ENCODE data around the gene DHX57. TPM values are rescaled to one million over a fixed set of nuclear protein-coding genes. Genes with fewer than 3 reads are reported as not detected.
"Not testable (repeated sequence)": the region's sequence is repeated elsewhere in the genome, so short reads cannot be mapped to it uniquely, and the experiment has no call there.

Gene DHX57
- total RNA-seq, 1 donor from 2014 or later, result 20.3 TPM

DNA sequence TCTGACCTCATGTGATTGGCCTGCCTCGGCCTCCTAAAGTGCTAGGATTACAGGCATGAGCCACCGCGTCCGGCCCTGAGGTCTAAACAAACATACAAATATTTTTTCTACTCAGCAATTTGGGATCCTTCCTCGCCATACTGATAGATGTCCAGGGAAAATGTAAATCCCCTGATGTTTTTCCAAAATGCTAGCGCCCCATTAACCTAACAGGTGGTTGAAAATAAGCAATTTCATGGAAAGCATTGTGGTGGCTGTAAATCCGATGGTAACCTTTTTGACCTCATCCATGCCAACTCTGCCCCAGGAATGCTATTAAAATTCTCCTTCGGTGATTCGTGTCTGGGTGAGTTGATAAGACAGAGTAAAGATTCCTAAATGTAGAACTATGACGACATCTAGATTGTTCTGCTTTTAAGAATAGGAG is 78.5 kb downstream of the DHX57 start:
- no peak for DNase-seq

DNA sequence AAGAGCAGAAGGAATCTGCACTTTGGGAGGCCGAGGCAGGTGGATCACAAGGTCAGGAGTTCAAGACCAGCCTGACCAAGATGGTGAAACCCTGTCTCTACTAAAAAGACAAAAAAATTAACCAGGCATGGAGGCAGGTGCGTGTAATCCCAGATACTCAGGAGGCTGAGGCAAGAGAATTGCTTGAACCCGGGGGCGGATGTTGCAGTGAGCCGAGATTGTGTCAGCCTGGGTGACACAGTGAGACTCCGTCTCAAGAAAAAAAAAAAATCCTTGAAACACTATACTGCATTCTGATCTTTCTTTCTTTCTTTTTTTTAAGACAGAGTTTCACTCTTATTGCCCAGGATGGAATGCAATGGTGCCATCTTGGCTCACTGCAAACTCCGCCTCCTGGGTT is 80.7 kb downstream of the DHX57 start:
- not testable (repeated sequence) for DNase-seq

DNA sequence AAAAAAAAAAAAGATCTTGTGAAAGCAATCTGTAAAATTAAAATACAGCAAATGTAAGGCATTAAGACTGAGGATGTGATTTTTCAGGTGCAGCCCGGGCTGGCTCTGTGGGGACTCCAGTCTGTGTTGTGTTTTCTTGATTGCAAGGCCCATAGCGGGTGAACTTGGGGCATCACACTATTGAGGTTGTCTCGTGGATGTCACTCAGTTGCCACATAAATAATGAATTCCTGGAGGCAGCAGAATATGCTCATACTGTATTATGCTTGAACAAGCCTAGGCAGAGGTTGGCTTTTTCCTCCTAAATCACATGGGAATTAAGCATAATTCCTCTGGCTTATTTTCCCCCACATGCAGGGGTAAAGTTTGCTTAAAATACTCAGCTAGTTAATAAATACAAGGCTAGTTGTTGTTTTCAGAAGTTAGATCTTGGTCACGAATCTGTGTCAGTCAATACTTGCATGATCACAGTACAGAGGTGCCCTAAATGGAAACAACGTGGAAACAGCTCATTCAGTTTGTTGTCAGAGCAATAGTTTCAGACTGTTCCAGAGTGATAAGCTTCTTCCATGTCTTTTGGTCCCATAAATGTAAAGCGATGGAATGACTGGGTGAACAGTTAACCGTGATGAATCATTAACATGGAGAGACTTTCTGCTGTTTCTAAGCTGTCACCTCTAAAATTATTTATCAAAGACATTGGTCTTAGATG is 81.3 kb downstream of the DHX57 start:
- DNase-seq, result no peak

DNA sequence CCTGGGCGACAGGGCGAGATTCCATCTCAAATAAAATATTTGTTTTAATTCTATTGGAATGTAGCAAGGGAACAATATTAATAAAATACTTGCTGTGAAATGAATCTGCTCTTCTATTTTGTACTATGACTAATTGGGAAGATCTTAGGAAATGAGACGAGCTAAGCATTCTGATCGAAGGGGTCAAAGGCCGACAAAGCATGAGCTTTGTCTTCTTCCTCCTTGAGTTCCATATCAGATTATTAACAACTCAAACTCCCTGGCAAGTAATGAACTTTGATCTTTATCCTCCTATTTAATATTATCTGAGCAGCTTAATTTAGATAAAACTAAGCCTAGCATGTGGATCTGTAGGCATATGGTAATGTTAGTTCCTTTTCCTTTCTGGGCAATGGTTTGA is 82.2 kb downstream of the DHX57 start:
- DNase-seq, result no peak

DNA sequence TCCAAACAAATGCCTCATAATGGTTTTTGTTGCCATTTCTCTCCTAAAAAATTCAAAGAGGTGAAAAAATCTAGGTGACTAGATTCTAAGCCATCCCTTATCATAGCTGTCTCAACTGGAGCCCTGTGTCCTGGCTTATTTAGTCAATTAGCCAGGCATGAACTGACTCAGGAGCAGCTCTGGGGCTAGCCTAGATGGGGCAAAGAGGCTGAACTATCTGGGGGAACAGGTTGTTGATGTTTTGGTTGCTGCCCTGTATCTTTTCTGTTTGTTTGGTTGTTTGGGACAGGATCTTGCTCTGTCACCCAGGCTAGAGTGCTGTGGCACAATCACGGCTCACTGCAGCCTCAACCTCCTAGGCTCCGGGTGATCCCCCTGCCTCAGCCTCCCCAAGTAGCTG is 83.0 kb downstream of the DHX57 start:
- no peak for DNase-seq

DNA sequence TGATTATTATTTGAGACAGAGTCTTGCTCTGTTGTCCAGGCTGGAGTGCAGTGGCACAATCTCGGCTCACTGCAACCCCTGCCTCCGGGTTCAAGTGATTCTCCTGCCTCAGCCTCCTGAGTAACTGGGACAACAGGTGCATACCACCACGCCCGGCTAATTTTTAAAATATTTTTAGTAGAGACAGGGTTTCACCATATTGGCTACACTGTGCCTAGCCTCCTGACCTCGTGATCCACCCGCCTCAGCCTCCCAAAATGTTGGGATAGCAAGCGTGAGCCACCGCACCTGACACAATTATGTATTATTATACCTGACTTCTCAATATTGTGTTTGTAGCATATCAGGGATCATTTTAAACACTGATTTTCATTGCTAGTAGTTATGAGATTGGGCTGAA is 83.4 kb downstream of the DHX57 start:
- DNase-seq, result not testable (repeated sequence)

DNA sequence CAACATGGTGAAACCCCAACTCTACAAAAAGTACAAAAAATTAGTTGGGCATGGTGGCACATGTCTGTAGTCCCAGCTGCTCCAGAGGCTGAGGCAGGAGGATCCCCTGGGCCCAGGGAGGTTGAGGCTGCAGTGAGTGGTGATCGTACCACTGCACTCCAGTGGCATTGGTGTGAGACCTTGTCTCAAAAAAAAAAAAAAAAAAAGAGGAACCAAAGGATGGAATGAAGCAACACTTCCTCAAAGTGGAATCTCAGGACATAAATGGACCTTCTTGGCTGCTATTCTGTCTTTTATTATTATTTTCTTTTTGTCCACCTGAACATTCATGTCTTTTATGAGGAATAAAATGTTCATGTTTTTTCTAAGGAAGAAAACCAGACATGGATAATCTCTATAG is 84.0 kb downstream of the DHX57 start:
- no peak for DNase-seq

DNA sequence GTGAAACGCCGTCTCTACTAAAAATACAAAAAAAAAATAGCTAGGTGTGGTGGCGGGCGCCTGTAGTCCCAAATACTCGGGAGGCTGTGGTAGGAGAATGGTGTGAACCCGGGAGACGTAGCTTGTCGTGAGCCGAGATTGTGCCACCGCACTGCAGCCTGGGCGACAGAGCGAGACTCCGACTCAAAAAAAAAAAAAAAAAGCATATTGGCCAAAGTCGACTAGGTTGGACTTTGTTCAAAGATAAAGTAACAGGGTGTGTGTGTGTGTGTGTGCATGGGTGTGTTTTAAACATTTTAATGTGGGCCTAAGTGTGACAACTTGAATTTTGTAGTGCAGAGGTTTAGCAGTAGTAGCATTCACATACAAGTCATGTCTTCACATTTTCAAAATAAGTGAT is 86.0 kb downstream of the DHX57 start:
- DNase-seq, result no peak

DNA sequence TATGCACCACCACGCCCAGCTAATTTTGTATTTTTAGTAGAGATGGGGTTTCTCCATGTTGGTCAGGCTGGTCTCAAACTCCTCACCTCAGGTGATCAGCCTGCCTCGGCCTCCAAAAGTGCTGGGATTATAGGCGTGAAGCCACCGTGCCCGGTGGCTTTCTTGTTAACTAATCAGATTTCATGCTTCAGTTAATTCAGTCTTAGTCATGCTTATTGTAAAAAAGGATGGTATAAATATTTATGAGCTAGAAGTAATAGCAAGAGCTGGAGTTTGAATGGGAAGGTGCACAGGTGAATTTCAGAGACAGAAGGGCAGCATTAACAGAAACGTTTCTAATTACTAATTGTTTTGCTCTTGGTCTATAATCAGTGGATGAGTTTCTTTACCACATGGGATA is 87.4 kb downstream of the DHX57 start:
- DNase-seq, result no peak

DNA sequence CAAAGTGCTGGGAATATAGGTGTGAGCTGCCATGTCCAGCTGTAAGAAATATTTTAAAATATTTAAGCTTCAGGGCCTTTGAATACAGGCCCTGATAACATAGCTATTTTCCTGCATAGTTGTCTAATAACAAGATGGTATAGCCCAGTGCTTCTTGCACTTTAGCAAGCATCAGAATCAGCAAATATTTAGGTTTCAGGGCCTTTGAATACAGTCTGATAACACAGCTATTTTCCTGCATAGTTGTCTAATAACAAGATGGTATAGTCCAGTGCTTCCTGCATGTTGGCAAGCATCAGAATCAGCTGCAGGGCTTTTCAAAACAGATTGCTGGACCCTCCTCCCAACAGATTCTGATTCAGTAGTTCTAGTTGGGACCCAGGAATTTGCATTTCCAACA is 92.1 kb downstream of the DHX57 start:
- DNase-seq, result no peak

DNA sequence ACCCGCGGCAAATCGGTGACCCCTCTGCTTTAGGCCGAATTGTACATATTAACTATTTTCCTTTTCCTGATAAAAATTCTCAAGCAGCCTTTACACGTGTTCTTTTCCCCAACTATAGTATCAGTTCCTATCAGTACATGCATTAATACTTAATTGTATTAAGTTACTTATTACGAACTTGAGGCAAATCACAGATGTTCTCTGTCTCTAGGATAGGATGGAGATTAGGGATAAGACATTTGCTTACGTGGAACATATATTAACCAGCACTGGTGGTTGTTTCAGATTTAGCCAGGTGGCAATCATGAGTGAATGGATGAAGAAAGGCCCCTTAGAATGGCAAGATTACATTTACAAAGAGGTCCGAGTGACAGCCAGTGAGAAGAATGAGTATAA is 97.0 kb downstream of the DHX57 start:
- no peak for DNase-seq

DNA sequence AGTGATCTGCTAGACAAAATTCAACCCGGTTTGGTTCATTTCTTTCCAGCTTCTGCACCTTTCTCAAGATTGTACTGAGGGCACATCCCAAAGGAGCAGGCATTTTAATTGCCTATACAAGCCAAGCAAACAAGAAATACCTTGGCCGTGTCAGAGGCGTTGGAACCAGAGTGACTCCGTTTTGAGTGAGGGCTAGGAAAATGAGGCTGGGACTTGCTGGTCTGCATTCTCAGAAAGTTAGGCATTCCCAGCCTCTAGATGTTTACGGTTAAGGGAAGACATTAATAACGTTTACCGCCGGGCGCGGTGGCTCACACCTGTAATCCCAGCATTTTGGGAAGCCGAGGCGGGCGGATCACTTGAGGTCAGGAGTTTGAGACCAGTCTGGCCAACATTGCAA is 99.2 kb downstream of the DHX57 start:
- DNase-seq, result no peak

DNA sequence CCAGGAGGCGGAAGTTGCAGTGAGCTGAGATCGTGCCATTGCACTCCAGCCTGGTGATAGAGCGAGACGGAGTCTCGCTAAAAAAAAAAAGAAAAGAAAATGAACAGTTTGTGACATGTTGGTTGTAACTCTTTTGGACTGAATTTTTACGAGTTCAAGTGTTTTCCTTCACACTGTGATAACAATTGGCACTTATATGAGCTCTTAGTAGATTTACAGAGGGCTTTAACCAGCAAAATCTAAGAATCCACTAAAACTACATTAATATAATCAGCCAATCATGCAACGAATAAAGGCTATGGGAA is 99.9 kb downstream of the DHX57 start:
- DNase-seq, result no peak

DNA sequence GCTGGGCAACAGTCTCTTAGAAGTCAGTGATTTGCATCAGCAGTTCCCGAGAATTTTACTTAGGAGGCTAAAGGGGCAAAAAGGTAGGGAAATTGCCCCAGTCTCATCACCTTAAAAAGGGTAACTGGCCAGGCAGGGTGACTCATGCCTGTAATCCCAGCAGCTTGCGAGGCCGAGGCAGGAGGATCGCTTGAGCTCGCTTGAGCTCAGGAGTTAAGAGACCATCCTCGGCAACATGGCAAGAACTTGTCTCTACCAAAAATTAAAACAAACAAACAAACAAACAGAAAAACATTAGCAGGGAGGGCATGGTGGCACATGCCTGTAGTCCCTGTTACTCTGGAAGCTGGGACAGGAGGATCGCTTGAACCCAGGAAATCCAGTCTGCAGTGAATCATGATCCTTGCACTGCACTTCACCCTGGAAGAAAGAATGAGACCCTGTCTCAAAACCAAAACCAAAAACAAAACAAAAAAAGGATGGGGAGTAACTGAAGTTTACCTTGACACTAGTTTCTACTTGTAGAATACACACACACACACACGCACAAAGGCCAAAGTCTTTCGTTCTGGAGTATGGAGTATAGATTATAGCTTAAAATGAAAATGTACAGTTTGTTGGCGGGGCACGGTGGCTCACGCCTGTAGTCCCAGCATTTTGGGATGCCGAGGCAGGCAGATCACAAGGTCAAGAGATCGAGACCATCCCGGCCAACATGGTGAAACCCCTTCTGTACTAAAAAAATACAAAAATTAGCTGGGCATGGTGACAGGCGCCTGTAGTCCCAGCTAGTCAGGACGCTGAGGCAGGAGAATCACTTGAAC is 100.4 kb downstream of the DHX57 start:
- no peak for DNase-seq

DNA sequence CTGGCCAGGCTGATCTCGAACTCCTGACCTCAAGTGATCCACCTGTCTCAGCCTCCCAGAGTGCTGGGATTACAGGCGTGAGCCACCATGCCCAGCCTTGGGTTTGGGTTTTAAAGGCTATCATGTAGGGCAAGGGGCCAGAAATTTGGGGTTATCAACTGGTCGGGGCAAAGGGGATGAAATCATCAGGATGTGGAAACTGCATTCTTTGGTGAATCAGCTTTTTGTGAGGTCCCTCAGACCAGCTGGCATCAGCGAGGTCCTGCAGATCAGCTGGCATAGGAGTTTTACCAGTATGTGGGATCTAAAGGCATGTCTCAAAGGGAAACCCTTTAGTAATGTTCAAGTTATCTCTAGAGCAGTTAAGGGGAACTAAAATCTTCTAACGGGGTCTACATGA is 104.1 kb downstream of the DHX57 start:
- DNase-seq, result no peak

DNA sequence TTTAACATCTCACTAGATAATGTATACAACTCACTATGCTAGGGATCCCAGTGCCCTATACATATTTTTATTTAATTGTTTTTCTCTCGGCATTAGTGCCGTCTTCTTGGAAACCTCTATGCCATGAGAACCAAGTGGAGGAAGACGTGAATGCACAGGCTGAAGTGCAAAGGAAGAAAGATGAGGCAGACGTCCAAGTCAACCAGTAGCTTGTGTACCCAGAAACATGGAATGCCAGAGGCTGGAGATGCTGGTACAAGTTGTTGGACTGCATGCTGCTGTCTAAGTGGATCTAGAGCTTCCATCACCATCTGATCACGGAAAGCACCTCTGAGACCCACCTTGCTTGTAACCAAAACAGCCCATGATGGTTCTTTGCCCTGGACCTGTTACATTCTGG is 110.2 kb downstream of the DHX57 start:
- DNase-seq, result no peak

DNA sequence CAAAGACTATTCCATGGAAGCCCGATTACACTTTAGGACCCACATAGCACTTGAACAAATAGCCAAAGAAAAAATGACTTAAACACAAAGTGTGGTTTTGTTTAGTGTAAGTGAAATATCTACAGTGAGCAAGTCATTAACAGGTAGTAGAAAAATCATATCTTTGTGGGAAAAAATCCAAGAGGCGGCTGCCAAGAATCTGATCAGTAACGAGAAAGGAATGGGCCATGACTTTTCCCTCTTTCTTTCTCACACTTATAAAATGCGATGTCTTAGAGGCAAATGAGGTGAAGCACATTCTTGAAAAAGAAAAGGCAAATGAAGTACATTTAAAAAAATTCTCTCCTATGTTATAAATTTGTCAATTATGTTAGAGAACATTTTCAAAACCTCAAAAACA is 110.6 kb downstream of the DHX57 start:
- no peak for DNase-seq

DNA sequence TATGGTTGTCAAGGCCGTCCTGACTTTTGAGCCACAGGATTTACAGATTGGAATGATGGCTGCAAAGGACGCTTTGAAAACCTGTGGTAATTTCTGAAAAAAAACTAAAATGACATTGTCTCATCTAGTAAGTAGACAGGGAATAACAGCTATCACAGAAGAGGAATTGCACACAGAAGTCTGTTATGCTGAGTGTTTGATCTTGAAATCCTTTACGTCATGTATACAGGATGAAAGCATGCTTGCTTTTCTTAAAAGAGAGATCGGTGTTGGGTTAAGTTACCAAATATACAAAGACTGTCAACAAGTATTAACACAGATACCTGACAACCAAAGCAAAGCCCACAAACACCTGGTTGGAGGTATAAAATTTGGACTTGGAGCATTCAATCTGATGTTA is 112.0 kb downstream of the DHX57 start:
- DNase-seq, result no peak

DNA sequence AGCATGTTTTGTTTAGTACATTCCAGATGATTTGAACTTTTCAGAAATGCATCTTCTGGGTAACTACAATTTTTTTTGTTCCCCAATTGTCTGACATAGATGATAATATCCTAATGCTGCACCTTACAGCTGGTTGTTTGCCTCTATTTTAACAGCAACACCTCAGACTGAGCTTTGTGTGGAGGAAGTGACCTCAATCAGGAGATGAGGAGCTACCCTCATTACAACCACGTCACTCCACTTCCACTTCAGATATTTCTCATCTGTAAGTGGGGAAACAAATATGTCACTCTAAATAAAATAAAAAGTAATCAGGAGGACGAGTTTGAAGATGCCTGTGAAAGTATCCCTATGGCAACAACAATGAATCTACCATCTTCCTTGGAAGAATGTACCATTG is 112.5 kb downstream of the DHX57 start:
- DNase-seq, result no peak

DNA sequence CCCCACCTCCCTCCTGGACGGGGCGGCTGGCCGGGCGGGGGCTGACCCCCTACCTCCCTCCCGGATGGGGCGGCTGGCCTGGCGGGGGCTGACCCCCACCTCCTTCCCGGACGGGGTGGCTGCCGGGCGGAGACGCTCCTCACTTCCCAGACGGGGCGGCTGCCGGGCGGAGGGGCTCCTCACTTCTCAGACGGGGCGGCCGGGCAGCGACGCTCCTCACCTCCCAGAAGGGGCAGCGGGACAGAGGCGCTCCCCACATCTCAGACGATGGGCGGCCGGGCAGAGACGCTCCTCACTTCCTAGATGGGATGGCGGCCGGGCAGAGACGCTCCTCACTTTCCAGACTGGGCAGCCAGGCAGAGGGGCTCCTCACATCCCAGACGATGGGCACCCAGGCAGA is 119.8 kb downstream of the DHX57 start:
- not testable (repeated sequence) for DNase-seq

DNA sequence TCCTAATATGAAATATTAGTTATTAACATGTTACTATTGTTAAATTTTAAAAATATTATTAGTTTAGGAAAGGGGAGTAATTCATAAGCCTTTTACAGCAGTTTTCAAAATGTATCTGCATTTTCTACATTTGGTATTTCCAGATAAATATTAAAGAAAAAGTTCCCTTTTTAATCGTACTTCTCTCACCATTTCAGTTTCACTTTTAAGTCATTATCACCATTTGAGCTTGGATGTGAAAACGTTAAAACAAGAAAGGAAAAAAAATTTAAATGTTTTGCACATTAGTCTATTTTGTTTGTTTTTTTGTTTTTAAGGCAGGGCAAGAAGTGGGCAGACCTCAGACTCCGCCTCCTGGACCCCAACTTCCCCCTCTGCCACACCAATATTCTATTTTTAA is 121.2 kb downstream of the DHX57 start:
- DNase-seq, result no peak

DNA sequence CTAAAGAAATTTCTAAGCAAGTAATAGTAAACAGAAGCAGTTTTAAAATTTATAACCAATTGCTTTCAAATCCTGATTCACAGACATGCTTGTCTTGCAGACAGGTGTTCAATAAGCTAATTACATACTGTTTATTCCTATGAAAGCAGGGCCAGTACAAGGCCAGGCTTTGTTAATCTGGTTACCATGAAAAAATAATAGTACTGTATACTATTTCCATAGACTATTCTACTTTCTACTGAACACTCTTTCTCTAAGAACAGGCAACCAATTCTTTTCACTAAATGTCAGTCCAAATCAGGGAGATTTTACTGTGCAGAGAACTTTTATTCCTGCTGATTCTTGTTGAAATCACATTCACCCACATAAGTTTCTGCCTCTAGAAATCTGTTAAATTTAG is 121.7 kb downstream of the DHX57 start:
- no peak for DNase-seq

DNA sequence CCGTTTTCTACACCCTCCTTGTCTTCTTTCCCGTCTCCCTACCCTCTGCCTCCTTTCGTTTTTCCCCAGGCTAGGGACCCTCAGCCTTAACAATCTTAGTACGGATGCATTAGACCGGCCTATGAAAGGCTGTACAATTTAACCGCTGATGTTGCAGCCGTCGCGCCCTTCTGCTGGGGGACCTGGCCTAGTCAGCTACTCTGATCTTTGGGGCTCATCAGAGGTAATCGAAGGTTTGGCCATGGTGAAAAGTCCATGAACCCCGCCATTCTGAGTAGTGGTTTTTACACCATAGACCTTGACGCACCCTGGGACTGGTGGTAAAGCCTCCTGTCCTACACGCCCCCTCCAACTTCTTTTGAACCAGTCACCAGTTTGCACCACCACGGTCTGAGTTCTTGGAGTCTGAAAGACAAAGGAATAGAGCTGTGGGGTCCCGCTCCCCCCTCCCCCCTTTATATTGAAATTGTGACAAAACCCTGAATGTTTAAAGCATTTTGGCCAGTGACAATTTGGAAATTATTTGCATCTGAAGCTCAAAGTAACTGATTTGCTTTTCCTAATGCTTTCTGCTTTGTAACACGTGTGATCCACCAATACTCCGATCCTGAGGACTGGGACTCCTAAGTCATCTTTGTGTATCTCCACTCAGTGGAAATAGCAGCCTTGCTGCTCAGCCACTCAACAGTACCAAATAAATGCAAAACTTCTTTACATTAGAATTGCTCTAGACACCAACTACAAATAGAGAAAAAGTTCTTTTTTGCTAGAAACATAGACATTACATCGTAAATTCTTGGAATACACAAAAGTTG is 123.9 kb downstream of the DHX57 start:
- no peak for DNase-seq

All from skin of body (tissue), 2 donors.